GM21737 (cell line): ENCODE results near the gene RAI1.

Experiments used
- ATAC-seq: cut with Tn5 transposase; IDR thresholded peaks from one replicate; pipeline ENCODE4 v1.9.1; 2021; ENCODE audit warnings: mild to moderate bottlenecking, moderate library complexity; ENCODE audit not compliant: unreplicated experiment

The RAI1 gene

DNA sequence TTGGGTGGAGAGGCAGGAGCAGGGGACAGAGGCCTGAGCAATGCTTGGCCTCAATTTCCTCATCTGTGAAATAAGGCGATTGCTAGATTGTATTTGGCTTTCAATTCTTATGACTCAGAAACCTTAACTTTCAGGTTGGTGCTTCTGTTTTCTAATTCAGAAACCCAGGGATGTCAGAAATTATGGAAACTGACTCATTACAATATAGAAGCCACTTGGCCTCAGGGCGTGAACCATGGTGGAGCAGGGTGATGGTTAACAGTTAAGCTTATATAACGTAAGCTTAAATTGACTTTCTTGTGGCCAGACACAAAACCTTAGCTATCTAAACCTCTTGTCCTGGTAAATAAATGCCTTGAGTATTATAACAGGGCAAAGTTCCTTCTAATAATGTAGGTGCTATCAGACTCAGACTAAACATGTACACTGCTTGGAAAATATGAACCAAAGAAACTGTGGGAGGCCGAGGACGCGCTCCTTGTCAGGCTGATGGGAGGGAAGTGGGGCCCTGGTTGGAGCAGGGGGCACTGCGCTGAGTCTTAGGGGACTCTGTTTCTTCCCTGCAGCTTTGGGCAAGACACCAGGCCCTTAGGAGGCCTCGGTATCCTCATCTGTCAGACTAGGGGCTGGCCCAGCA is 172.7 kb downstream of the RAI1 start:
- ATAC-seq, result no peak

DNA sequence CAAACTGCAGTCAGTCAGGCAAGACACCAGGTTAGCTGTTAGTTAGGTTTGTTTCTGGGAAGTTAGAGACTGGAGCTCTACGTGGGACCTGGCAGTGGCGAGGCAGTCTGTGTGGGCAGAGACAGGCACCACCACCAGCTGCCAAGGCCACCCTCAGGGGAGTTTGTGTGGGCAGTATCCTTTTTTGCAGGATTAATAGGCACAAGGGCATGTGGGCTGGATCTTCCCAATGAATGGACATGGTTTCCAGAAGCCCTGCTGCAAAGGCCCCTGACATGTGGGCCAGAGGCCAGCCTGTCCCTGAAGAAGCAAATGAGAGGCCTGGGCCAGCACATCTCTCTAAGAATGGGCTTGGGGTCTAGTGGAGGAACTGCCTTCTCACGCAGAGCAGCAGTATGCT is 174.7 kb downstream of the RAI1 start:
- no peak for ATAC-seq

DNA sequence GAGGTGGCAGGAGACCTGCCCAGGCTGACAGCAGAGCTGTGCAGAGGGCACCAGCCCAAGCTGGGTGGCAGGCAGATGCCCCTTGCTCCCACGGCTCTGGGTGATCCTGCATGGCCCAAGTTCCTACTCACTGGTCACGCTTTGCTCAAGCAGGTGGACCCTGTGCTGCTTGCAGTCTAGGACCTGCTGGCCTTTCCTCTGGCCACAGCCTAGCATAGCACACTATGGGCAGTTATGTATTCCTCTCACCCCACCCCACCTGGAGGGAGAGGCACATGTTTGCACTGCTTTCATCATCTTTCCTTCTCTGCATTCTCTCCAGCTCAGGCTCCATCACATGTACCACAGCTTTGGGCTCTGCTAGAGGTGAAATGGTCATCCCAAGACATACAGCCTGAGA is 175.1 kb downstream of the RAI1 start:
- ATAC-seq, result no peak

DNA sequence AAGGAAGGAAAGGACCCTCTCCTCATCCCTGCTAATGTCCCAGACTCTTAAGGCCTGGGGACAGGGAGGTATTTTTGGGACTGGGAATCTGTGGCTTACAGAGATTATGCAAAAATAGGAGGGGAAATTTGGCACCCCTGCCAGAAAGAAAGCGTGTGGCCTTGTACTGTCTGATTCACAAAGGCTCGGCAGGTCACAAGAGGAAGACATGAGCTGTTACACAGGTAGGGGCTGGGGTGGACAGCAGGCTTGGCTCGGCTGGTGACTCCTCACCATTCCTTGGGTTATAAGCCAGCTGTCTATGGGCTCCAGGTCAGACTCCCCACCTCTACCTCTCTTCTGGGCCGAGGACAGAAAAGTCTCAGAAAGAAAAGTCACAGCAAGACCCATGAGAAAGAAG is 176.2 kb downstream of the RAI1 start:
- ATAC-seq, result no peak

DNA sequence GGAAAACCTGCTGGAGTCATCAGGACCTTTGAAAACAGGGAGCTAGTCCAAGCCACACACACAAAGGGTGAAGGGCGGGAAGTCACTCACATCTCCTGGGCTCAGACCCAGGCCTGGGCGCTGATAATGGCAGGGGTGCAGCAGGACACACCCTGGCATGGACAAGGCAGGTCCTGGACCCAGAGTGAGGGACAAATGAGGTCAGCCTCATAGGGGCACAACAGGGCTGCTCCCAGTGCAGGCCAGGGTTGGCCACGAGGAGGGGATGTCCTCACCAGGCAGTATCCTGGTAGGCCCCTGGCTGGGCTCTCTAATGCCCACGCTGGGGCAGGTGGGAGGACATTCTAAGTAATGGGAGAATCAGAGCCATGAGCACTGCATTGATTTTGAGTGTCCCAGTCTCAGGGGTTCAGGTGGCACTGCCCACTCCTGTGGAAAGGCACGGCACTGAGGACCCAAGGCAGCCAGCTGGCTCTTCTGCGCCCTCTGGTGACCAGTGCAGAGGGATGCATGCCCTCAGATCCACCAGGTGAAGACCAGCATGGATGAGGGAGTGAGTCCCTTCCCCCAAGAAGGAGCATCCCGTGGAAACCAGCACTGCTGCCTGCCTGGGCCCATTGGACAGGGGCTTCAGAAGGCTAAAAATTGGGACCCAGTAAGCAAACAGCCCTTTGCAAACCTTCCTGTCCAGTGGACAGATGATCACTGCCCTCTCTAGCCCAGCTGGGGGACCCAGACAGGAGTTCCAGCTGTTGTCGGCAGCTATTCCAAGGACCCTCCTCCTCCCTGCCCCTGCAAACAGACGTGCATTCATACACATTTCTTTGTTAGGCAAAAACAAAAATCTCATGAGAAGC is 178.9 kb downstream of the RAI1 start:
- ATAC-seq, result no peak

DNA sequence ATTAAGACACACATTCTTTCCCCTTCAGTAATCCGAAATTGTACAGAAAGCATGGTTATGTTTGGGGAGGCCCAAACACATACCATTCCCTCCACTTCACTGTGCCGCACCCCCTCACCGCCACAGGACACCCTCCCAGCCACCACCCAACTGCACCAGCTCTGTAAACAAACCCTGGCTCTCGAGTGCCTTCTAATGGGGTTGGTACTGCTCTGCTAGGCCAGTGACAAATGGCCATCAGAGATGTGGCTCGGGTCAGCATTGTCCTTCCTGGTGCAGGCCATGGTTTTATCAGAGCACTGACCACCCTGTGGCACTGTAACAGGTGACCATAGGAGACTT is 179.5 kb downstream of the RAI1 start:
- ATAC-seq, result no peak
